G401 (cell line): ENCODE measurements around the gene FAN1. TPM values are rescaled to one million over a fixed set of nuclear protein-coding genes. Genes with fewer than 3 reads are reported as not detected.

ENCODE experiments used
- DNase-seq: peaks from one replicate; pipeline ENCODE4 v3.0.0-alpha.2; 2015; ENCODE audit warnings: low spot score
- in situ Hi-C: cut with HindIII; loops from 2 replicates; pipeline ENCODE4 v1.10.0; 2016; ENCODE audit warnings: low sequenced_read_pairs, mixed read lengths
- total RNA-seq: library from RNA; depleted of rRNA; stranded (reverse); fragments of >200 nt; shearing (Covaris generic); gene quantifications from 2 replicates; pipeline ENCODE4 v1.2.3, GENCODE V29; 2014; rRNA removed

The FAN1 gene
- total RNA-seq, 1 experiment from 2014 or later: 17.6 TPM

DNA sequence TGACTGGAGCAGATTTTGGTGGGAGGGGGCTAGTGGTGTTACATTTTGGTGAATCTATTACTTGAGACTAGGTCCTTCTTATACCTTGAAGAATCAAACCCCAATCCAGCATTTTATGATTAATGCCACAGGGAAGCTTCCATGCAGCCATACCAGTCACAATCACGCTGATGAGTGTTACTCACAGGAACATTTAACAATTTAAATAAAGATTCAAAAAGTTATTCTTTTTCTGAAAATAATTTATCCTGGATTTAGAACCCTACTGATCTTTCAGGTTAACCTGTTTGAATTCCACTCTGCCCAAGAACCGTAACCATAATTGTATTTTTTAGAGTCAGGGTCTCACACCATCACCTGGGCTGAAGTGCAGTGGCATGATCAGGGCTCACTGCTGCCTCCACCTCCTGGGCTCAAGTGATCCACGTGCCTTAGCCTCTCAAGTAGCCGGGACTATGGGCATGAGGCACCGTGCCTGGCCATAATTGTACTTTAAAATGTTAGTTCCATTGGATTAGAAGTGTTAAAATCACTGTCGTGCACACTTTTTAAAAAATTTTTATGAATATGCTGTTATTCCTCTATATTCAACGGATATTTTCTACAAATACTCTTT is 88.6 kb downstream of the FAN1 start:
- no peak for DNase-seq
- in situ Hi-C loops: no loop called here

Other genes starting within 250 kb of the FAN1 start
- 10.8 and 12.0 TPM in 2 replicates for gene MTMR10, start 87.7 kb downstream of the FAN1 start, total RNA-seq
- 3.2 TPM in 1 of 2 replicates, not detected in the other for gene TRPM1, start 197.8 kb downstream of the FAN1 start, total RNA-seq